ENCODE results near the gene NLRC4.

DNA sequence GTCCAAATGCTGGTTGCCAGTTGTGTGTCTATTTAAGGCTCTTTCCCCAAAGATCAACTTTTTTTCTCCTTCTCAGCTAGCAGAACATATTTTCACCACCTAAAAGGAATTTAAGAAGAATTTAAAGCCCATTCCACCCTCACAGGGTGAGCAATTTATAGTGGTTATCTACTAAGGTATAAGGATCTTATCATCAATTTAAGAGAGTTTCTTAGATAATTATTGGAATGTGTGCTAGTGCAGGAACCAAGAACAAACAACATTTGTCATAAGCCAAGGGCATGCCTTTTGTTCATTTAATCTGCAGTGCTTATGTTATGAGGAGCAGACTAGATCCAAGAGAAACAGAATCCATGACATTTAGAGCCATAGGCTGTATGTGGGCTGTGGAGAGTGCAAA is 37.2 kb downstream of the NLRC4 start:
- no peak for TF ChIP-seq GABPA (tag; conservative IDR thresholded peaks at IDR 0.05; ENCODE audit: low read depth)
- TF ChIP-seq PTTG1 (tag; IDR thresholded peaks at IDR 0.05; ENCODE audit: low read depth), result no peak
- TF ChIP-seq EZH2 (IDR thresholded peaks at IDR 0.05; ENCODE audit: borderline replicate concordance, low read depth, low read length), result no peak
